ENCODE data around the gene AK8. TPM values are rescaled to one million over a fixed set of nuclear protein-coding genes. Genes with fewer than 3 reads are reported as not detected.
A peak's percentile ranks its signal among the peaks of the same experiment; 100 is the strongest.

Gene AK8
- total and polyA plus RNA-seq, 9 of the 15 experiments (the other 6 are each of a cell fraction or from before 2014, with no cell fraction given) = 0.06 to 0.37 TPM; not detected in 7

GRCh38 chr9:132798817-132799790, 79.0 kb downstream of the AK8 start (continued):
- TF ChIP-seq CUX1 (CRISPR knock-in tag; IDR thresholded peaks at IDR 0.05) (no peak; the same call in 1 of the 2 replicates), ZBTB40 (IDR thresholded peaks at IDR 0.05) (peak; percentile 13; the same call in 1 of the 2 replicates), ZBTB40 (CRISPR knock-in tag; IDR thresholded peaks at IDR 0.05) (no peak), STAG1 (CRISPR knock-in tag; IDR thresholded peaks at IDR 0.05; ENCODE audit: borderline replicate concordance) (no peak), KAT8 (IDR thresholded peaks at IDR 0.05; ENCODE audit: low read depth) (no peak), EWSR1 (IDR thresholded peaks at IDR 0.05; ENCODE audit: borderline replicate concordance, low read depth, partially characterized antibody) (no peak), YBX1 (IDR thresholded peaks at IDR 0.05) (peak; percentile 56; the same call in 1 of the 2 replicates)

All from K562 (cell line).